SHP77 treated with DMSO at 0.1 percent for 48 hours (cell line): ENCODE measurements around the gene FBN3.
"Not testable (repeated sequence)": the region's sequence is repeated elsewhere in the genome, so short reads cannot be mapped to it uniquely, and the experiment has no call there.

Experiments
- DNase-seq: peaks from one replicate; lab custom pipeline; 2025; lab: John Stamatoyannopoulos, UW

Gene FBN3

GRCh38 chr19:8117991-8118390 lies 31.4 kb downstream of the FBN3 start:
- no peak for DNase-seq

GRCh38 chr19:8116437-8117293 lies 32.7 kb downstream of the FBN3 start:
- DNase-seq: no peak

- no peak for DNase-seq
These were observed 33.5 kb downstream of the FBN3 start for GRCh38 chr19:8115805-8116396.

GRCh38 chr19:8113017-8113416 lies 36.4 kb downstream of the FBN3 start:
- DNase-seq: no peak

- no peak for DNase-seq
These were observed 38.0 kb downstream of the FBN3 start for GRCh38 chr19:8111376-8111775.

- no peak for DNase-seq
These were observed 38.5 kb downstream of the FBN3 start for GRCh38 chr19:8110931-8111330.

- DNase-seq: no peak
These were observed 39.3 kb downstream of the FBN3 start for GRCh38 chr19:8109890-8110662.

- no peak for DNase-seq
These were observed 39.9 kb downstream of the FBN3 start for GRCh38 chr19:8109455-8109854.

GRCh38 chr19:8108560-8109445 lies 40.6 kb downstream of the FBN3 start:
- DNase-seq: no peak

GRCh38 chr19:8107301-8107903 lies 42.0 kb downstream of the FBN3 start:
- DNase-seq: no peak

GRCh38 chr19:8105471-8105870 lies 43.9 kb downstream of the FBN3 start:
- DNase-seq: no peak

GRCh38 chr19:8101910-8102309 lies 47.5 kb downstream of the FBN3 start:
- not testable (repeated sequence) for DNase-seq

GRCh38 chr19:8101311-8101710 lies 48.1 kb downstream of the FBN3 start:
- no peak for DNase-seq

GRCh38 chr19:8097681-8098567 lies 51.5 kb downstream of the FBN3 start:
- no peak for DNase-seq

- no peak for DNase-seq
These were observed 52.2 kb downstream of the FBN3 start for GRCh38 chr19:8097198-8097597.

GRCh38 chr19:8096071-8096470 lies 53.3 kb downstream of the FBN3 start:
- no peak for DNase-seq

GRCh38 chr19:8095354-8095886 lies 54.0 kb downstream of the FBN3 start:
- DNase-seq: no peak

GRCh38 chr19:8094336-8094735 lies 55.1 kb downstream of the FBN3 start:
- no peak for DNase-seq

- DNase-seq: no peak
These were observed 55.7 kb downstream of the FBN3 start for GRCh38 chr19:8093740-8094139.

- DNase-seq: no peak
These were observed 58.4 kb downstream of the FBN3 start for GRCh38 chr19:8090950-8091349.
